HCT116 (cell line): Measurements from ENCODE around the gene DIDO1. TPM values are rescaled to one million over a fixed set of nuclear protein-coding genes. Genes with fewer than 3 reads are reported as not detected.

ENCODE experiments used
- ATAC-seq: fragments of 200-7000 bp; cut with Tn5 transposase; 2 replicates; pipeline ENCODE4 v1.9.1; 2020; ENCODE audit warnings: mild to moderate bottlenecking, moderate library complexity
- BruUV-seq: library from RNA; stranded (reverse); fragments of 400-500 nt; replicated peaks from 2 replicates; lab custom pipeline; 2021; lab: Mats Ljungman, UMichigan
- CTCF ChIA-PET: fragments of 300-600 bp; sonication (Branson Sonifier 250); formaldehyde crosslinking; loops from one replicate; lab custom pipeline; 2021; ENCODE audit warnings: antibody characterized with exemption; lab: Charles Lee
- POLR2A ChIA-PET: fragments of 300-600, 350-600 bp; sonication (Branson Sonifier 250); formaldehyde crosslinking; loops from one replicate; lab custom pipeline; 2021; ENCODE audit warnings: antibody characterized with exemption; lab: Charles Lee
- RAD21 ChIA-PET, 2 experiments: fragments of 300-600 bp; sonication (Branson Sonifier 250); formaldehyde crosslinking; loops; one replicate each; lab custom pipeline; 2023; ENCODE audit warnings: low total read pairs in 2 of 2; ENCODE audit not compliant: uncharacterized antibody in 2 of 2, unreplicated experiment in 2 of 2, low non-redundant PET in 1 of 2; lab: Charles Lee
- DNase-seq: peaks from one replicate; pipeline ENCODE4 v3.0.0-alpha.2; 2010; ENCODE audit warnings: low read depth, low spot score
- H2AFZ ChIP-seq: fragments of 200-600 bp; shearing (Covaris generic), sonication (generic); 2 replicates; pipeline ENCODE4 v1.6.1; 2017; ENCODE audit warnings: low read depth, mixed run types, mixed read lengths, antibody characterized with exemption, low read length; ENCODE audit not compliant: poor library complexity, severe bottlenecking
- H3K27ac ChIP-seq: 2 replicates; pipeline ENCODE4 v1.5.1; 2012; ENCODE audit warnings: low read depth, low read length
- H3K27me3 ChIP-seq: fragments of 200-600 bp; sonication (generic); 2 replicates; pipeline ENCODE4 v1.6.1; 2016; ENCODE audit warnings: mixed run types, low read length, mixed read lengths; ENCODE audit not compliant: insufficient read depth
- H3K36me3 ChIP-seq, 2 experiments: fragments of 200-500 bp in 1 of 2; fragments of 200-600 bp in 1 of 2; sonication (Bioruptor generic) in 1 of 2; sonication (generic) in 1 of 2; 2 replicates each; pipeline versions ENCODE4 v1.5.1 to v1.6.1; 2014 to 2016; ENCODE audit warnings: low read length in 2 of 2, inconsistent platforms in 1 of 2, mixed read lengths in 1 of 2, mixed run types in 1 of 2; ENCODE audit not compliant: insufficient read depth in 2 of 2, control insufficient read depth in 1 of 2
- H3K4me1 ChIP-seq, 2 experiments: fragments of 200-600 bp in 1 of 2; sonication (generic) in 1 of 2; 2 replicates each; pipeline versions ENCODE4 v1.5.1 to v1.6.1; 2012 to 2017; ENCODE audit warnings: low read length in 2 of 2, inconsistent platforms in 1 of 2, mild to moderate bottlenecking in 1 of 2, mixed read lengths in 1 of 2, mixed run types in 1 of 2, moderate library complexity in 1 of 2; ENCODE audit not compliant: insufficient read depth in 2 of 2, control insufficient read depth in 1 of 2
- H3K4me2 ChIP-seq: fragments of 200-600 bp; sonication (generic); 2 replicates; pipeline ENCODE4 v1.6.1; 2017; ENCODE audit warnings: mixed run types, low read length, mixed read lengths
- H3K4me3 ChIP-seq, 2 experiments: fragments of 200-600 bp in 1 of 2; sonication (generic) in 1 of 2; replicated peaks in 1 of 2; 2 replicates each; pipeline ENCODE4 v1.5.1; 2011 to 2016; ENCODE audit warnings: low read length in 2 of 2, control low read depth in 1 of 2, low read depth in 1 of 2, mild to moderate bottlenecking in 1 of 2, mixed read lengths in 1 of 2, mixed run types in 1 of 2
- H3K79me2 ChIP-seq: fragments of 200-600 bp; sonication (generic); 2 replicates; pipeline ENCODE4 v1.6.1; 2017; ENCODE audit warnings: mild to moderate bottlenecking, mixed run types, low read length, moderate library complexity, mixed read lengths; ENCODE audit not compliant: insufficient read depth
- H3K9ac ChIP-seq: fragments of 200-600 bp; sonication (generic); 2 replicates; pipeline ENCODE4 v1.6.1; 2016; ENCODE audit warnings: low read length, mixed read lengths
- H3K9me2 ChIP-seq: fragments of 200-600 bp; sonication (generic), shearing (Covaris generic); 2 replicates; pipeline ENCODE4 v1.6.1; 2017; ENCODE audit warnings: mixed run types, mild to moderate bottlenecking, moderate library complexity; ENCODE audit not compliant: insufficient read depth
- H3K9me3 ChIP-seq, 2 experiments: fragments of 200-500 bp in 1 of 2; fragments of 200-600 bp in 1 of 2; sonication (Bioruptor generic) in 1 of 2; sonication (generic) in 1 of 2; 2 replicates each; pipeline ENCODE4 v1.6.1; 2014 to 2017; ENCODE audit warnings: low read length in 2 of 2, mixed read lengths in 2 of 2, inconsistent platforms in 1 of 2, low read depth in 1 of 2, mild to moderate bottlenecking in 1 of 2, mixed run types in 1 of 2, moderate library complexity in 1 of 2; ENCODE audit not compliant: control insufficient read depth in 1 of 2, insufficient read depth in 1 of 2
- H4K20me1 ChIP-seq: fragments of 200-600 bp; sonication (generic), shearing (Covaris generic); 2 replicates; pipeline ENCODE4 v1.6.1; 2017; ENCODE audit warnings: mixed run types, mild to moderate bottlenecking, moderate library complexity; ENCODE audit not compliant: insufficient read depth
- CBX3 ChIP-seq: IDR thresholded peaks from 2 replicates; pipeline ENCODE4 v1.6.1; 2012; ENCODE audit warnings: low read depth
- ELF1 ChIP-seq: IDR thresholded peaks from 2 replicates; pipeline ENCODE4 v1.6.1; 2012; ENCODE audit warnings: low read depth, borderline replicate concordance
- EZH2 ChIP-seq: fragments of 200-600 bp; sonication (generic); IDR thresholded peaks from 2 replicates; pipeline ENCODE4 v1.6.1; 2017; ENCODE audit warnings: antibody characterized with exemption, mixed run types
- FOSL1 ChIP-seq: IDR thresholded peaks from 2 replicates; pipeline ENCODE4 v1.6.1; 2012; ENCODE audit warnings: low read depth
- JUND ChIP-seq: IDR thresholded peaks from 2 replicates; pipeline ENCODE4 v1.6.1; 2012
- MAX ChIP-seq: IDR thresholded peaks from 2 replicates; pipeline ENCODE4 v1.6.1; 2012
- POLR2AphosphoS5 ChIP-seq: IDR thresholded peaks from 2 replicates; pipeline ENCODE4 v1.6.1; 2011; ENCODE audit warnings: mild to moderate bottlenecking, low read depth, low read length, moderate library complexity
- REST ChIP-seq: IDR thresholded peaks from 2 replicates; pipeline ENCODE4 v1.6.1; 2012; ENCODE audit warnings: low read depth
- TCF7L2 ChIP-seq: IDR thresholded peaks from 2 replicates; pipeline ENCODE4 v1.7.0; 2011; ENCODE audit warnings: borderline replicate concordance, inconsistent platforms; ENCODE audit not compliant: insufficient read depth, insufficient read length; ENCODE audit errors: extremely low read depth
- YY1 ChIP-seq: IDR thresholded peaks from 2 replicates; pipeline ENCODE4 v1.6.1; 2011; ENCODE audit warnings: low read length, low read depth, moderate library complexity, mild to moderate bottlenecking; ENCODE audit not compliant: insufficient replicate concordance; ENCODE audit errors: extremely low read depth
- ZFX ChIP-seq: fragments of 450-650 bp; IDR thresholded peaks from 2 replicates; pipeline ENCODE4 v1.6.1; 2017
- ZNF274 ChIP-seq: fragments of 200-500 bp; sonication (Bioruptor generic); IDR thresholded peaks from 2 replicates; pipeline ENCODE4 v1.6.1; 2014; ENCODE audit warnings: mild to moderate bottlenecking, low read depth, low read length, inconsistent platforms
- intact Hi-C: fragments of 100-400 bp; cut with micrococcal nuclease; formaldehyde crosslinking; loops from 2 replicates; pipeline ENCODE4 v1.10.0; 2022
- total RNA-seq: library from RNA; stranded (reverse); gene quantifications from one replicate; pipeline ENCODE4 v1.2.1, GENCODE V29; 2021; ENCODE audit not compliant: unreplicated experiment

The DIDO1 gene
- total RNA-seq, 1 experiment from 2014 or later: 41.4 TPM

GRCh38 chr20:62890444-62890843, 35.9 kb downstream of the DIDO1 start:
- Histone ChIP-seq H2AFZ (no peak overlapping the region), H4K20me1 (no peaks in the 10 kb centered on the region), H3K27me3 (no peaks in the 10 kb centered on the region), H3K27ac (no peak overlapping the region), H3K36me3 (peaks cover 47 to 59% of the 10 kb centered on the region in 2 experiments), H3K4me3 (no peak overlapping the region), H3K79me2 (no peaks in the 10 kb centered on the region), H3K4me2 (no peak overlapping the region), H3K9me2 (no peaks in the 10 kb centered on the region), H3K9me3 (no peaks in the 10 kb centered on the region), H3K4me1 (no peaks in the 10 kb centered on the region), H3K9ac (no peak overlapping the region)
- ATAC-seq (no peak), DNase-seq (no peak)
- TF ChIP-seq JUND: no peak
- TF ChIP-seq CBX3: no peak
- TF ChIP-seq ELF1: no peak
- no peak for TF ChIP-seq REST
- TF ChIP-seq TCF7L2: no peak
- TF ChIP-seq FOSL1: no peak
- TF ChIP-seq EZH2: no peak
- no peak for TF ChIP-seq YY1
- no peak for TF ChIP-seq ZNF274
- TF ChIP-seq MAX: no peak
- TF ChIP-seq POLR2AphosphoS5: no peak
- TF ChIP-seq ZFX: no peak
- CTCF ChIA-PET: interaction anchor here (1.2 to 1.6 kb wide), 2 partner anchors 68 to 119 kb away, joined by 3 read pairs; no protein-coding TSS in a partner anchor
- RAD21 ChIA-PET: no interaction called here
- POLR2A ChIA-PET: no interaction called here
- intact Hi-C loops: no loop called here
- no TSS peak for BruUV-seq
